NCI-H146 (cell line): ENCODE measurements around the gene COL23A1.

ENCODE experiments used
- DNase-seq: peaks from one replicate; lab custom pipeline; 2025; lab: John Stamatoyannopoulos, UW

Gene COL23A1

DNA sequence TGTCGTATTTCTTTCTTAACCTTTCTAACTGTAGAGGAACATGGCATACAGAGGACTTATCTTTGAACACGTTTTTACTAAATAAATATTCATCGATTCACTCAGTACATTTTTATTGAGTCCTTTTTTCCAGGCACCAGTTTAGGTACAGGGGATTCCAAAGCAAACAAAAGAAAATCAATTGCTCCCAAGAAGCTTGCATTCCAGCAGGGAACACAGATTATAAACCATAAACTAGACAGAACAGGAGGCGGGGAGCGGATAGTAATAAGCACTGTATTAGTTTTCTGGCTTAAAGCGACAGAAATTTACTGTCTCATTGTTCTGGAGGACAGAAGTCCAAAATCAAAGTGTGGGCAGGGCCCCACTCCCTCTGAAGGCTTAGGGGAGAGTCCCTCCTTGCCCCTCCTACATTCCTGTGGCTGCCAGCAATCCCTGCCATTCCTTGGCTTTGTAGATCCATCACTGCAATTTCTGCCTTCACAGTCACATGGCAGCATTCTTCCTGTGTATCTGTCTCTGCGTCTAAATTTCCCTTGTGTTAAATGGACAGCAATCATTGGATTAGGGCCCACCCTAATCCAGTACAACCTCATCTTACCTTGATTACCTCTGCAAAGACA lies 115.5 kb downstream of the COL23A1 start:
- DNase-seq = no peak

DNA sequence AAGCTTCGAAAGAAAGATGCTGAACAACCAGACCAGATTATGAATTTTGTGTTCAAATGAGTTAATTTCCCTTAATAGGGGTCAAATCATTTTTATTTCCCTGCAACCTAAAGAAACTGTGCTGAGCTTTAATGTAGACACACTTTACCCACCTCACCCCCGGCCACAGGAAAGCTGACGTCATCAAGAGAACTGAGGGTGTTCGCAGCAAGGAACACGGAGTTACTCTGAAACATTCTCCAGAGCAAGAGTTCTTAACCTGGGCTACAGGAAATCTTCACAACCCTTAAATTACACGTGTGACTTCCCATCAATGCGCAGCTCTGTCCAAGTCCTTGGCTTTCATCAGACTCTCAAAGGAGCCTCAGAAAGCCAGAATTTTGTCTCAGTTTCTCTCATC lies 116.3 kb downstream of the COL23A1 start:
- no peak for DNase-seq

DNA sequence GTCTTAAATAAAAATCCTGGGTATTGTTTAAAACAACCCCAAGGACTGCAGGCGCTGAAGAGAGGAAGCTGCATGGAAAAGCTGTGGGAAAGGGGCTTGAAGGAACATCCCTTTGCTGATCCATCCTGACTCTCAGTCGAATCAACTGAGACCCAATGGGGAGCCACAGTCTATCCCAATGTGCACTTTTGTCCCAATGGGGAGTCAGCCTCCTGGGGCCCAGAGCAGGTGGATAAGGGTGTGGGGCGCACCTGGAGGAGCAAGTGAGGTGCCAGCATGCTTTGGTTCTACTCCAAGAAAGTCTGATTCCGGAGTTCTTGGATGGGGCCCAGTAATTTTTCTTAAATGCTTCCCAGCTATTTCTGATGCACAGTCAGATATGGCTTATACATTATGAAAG lies 118.1 kb downstream of the COL23A1 start:
- no peak for DNase-seq

DNA sequence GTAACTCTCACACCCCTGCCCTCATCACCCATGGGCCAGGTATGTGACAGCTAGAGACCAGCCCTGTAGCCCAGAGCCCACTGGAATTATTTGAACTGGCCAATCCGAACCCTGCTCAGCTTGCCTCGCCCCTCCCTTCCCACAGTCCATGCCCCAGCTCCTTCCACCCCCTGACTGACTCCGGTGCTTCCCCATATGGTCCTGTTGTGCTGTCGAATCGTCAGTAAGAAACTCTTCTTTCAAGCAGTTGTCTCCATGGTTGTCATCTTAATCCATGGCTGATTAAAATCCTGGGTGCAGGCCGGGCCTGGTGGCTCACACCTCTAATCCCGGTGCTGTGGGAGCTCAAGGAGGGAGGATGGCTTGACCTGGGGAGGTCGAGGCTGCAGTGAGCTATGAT lies 118.5 kb downstream of the COL23A1 start:
- DNase-seq = no peak

DNA sequence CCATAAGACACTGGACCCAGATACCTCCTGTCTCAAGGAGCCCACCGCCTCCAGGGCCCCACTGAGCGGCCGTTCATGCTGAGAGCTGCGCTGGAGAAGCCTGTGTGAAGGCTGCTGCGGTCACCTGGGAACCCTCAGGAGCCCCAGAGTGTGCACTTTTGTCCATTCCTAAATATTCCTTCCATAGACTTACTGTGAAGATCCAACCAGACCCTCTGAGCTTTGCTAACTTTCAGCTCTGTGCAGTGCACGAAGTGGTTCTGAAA lies 119.5 kb downstream of the COL23A1 start:
- DNase-seq = no peak

DNA sequence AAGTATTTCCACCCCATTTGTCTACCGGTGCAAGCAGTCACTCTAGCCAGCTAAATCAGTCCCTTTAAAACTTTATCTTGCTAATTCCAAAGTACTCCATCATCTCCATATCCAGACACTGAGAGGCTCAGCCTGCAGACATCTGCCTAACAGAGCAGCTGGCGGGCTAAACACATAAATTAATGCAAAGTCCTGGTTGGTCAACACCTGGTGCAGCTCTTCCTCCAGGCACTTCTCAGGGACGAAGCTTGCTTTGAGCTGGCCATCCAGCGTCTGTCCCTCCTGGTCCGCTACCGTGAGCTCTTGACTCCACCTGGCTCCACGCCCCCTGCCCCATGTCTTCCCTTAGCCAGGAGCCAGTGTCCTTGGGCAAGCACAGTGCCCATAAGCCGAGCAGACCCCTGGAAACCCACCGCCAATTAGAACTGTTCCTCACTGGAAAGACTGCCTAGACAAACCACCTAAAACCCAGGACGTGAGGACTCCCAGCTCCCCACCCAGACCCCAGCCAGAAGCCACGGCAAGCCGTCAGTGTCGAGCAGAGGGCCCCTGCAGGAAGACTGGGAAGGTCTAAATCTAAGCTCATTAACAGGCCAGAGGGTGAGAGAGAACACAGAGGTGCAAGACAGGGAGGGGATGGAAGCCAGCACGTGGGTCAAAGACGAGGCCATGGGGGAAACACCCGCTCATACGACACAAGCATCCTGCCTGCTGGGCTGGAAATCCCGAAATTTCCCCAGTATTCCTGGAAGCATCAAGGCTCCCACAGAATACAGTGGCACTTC lies 120.0 kb downstream of the COL23A1 start:
- no peak for DNase-seq

DNA sequence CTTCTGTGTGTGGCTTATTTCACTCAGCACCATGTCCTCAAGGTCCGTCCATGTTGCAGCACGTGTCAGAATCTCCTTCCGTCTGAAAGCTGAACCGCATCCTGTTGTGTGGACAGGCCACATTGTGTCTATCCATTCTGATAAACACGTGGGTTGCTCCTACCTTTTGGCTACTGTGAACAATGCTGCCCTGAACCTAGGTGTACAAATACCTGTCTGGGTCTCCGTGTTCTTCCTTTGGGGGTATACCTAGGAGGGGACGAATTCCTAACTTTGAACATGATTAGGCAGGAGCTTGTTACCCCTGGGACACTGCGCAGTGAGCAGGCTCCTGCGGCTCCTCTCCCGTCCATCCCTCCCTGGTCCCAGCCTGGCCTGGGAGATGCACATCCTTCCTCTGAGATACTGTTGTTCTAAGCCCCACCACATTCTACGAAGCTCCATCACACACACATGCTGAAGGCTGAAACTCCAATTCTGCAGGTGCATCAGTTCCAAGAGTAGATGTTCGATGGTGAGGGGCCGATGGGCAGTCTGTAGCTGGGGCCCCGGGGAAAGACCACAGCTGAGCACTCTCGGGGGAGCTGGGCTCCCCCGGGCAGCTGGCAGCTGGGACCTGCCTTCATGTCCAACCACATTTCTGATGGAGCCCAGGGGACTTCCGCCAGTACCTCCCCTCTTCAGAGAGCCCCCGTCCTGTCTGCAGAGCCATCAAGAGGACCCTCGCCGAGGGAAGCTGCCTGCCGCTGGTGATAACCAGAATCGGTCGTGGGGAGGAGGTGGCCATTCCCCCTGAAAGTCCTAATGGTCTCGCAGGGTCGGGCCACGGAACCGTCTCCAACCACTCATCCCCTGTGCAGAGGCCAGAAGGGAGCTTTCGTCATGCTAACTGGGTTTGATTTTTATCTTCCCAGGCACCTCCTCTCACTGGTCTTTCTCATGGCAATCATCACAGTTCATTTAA lies 120.9 kb downstream of the COL23A1 start:
- DNase-seq = no peak

DNA sequence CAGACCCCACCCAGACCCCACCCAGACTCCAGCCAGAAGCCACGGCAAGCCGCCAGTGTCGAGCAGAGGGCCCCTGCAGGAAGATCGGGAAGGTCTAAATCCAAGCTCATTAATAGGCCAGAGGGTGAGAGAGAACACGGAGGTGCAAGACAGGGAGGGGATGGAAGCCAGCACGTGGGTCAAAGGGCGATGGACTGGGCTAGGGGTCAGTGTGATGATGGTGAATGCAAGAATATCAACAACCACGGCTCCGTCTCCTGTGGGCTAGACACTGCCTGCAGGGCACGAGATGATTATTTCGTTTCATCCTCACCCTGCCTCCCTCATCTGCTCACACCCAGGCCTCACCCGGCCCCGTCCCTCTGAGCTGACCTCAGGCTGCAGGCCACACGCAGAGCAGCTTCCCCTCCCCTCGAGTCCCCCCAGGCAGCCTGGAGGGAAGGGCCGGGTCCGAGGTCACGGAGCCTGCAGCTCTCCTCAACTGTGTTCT lies 122.0 kb downstream of the COL23A1 start:
- no peak for DNase-seq

DNA sequence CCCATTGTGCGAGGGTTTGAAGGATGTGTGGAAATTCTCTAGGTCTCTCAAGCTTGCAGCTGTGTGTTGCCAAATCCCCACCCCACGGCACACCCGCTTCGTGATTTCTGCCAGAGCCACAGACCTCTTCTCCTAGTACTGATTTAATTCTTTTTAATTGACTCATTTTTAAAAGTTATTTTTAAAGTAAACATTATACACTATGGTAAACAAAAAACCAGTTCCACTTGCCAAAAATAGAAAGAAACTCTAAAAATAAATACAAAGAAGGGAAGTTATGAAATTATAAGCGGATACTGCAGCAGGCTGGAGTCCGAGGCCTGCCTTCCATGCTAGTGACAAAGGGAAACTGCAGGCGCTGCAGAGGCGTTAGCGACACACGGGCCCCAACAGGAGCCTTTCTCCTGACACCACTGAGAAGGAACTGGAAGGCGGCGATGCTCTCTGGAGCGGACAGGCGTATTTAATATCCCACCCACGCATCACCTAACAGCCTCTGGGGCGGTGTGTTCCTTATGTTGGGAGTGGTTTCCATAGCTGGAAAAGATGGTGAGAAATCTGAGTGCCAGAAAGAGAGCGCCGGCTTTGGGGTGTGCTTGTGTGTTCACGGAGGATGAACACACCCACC lies 122.5 kb downstream of the COL23A1 start:
- no peak for DNase-seq

DNA sequence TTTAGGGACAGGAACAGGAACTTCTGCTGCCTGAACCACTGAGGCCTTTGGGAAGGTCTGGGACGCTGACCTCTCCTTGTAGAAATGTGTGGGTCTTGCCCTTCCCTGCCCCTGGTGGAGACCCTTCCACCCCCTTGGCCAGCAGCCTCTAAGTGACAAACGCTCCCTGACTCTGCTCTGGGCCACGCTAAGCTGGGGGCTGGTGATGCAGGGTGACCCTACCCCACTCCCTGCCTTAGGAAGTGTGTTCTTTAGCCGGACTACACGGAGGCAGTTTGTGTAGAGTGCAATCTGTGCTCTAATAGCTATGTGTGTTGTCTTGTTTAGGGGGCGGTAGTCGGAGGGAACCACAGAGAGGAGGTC lies 123.0 kb downstream of the COL23A1 start:
- DNase-seq = no peak

DNA sequence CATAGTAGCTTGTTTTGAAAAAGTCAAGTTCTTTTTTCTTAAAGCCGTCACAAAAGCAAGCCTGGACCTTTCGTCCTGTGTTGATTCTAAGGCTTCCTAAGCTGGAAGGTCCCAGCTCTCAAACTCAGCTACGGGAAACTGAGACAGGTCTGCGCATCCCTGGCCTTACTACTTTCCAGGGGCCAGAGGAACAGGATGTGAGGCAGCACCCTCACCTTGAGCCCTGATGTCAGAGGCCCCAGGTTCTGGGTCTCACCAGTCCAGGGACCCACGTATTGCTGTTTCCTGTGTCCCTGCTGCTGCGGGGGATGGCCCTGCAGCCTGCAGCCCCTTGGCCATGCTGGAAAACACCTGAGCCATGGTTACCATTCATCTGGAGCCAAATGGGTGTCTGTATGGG lies 123.9 kb downstream of the COL23A1 start:
- DNase-seq = no peak

DNA sequence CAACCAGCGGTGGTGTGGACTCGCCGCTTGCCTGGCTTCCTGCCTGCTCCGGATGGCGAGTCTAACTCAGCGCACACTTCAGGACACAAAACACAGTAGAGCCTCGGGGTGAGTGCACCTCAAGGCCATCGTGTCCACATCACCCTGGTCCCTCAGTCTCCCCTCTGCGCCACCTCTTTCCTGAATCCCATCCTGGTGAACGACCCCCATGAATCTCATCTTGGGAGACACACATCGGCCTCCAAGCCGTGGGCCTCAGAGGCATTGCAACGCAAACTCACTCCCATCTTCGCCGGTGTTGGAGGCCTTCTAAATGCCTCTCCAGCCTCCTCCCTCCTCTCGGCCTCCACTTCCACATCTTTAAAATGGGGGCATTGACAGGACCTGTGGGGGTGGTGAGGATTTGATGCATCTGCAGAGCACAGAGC lies 124.3 kb downstream of the COL23A1 start:
- no peak for DNase-seq

DNA sequence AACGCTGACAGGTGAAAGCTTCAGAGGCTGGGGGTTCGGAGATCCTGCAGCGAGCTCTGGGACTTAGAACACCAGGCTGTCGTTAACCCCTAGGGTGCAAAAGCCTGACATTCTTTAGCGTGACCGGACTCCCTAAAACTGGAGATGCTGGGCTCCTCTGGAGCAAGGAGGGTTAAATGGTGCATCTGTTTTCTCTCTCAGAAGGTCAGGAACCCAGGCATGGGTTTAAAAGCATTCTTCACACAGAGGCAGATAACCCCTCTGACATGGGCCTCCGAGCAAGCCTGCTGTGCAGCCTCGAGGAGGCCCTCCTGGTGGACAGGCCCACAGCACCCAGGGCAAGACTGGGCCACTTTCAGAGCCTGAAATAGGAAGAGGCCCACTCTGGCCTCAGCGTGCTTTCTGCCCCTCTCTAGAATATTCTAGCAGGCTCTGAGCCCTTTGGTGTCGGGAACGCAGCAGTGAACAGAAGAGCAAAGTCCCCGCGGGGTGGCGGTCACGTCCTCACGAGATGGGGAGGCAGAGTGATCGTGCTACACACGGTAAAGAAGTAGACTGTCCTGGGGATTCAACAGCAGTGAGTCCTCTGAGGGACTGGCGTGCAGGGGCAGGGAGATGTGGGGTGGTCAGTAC lies 124.8 kb downstream of the COL23A1 start:
- no peak for DNase-seq

DNA sequence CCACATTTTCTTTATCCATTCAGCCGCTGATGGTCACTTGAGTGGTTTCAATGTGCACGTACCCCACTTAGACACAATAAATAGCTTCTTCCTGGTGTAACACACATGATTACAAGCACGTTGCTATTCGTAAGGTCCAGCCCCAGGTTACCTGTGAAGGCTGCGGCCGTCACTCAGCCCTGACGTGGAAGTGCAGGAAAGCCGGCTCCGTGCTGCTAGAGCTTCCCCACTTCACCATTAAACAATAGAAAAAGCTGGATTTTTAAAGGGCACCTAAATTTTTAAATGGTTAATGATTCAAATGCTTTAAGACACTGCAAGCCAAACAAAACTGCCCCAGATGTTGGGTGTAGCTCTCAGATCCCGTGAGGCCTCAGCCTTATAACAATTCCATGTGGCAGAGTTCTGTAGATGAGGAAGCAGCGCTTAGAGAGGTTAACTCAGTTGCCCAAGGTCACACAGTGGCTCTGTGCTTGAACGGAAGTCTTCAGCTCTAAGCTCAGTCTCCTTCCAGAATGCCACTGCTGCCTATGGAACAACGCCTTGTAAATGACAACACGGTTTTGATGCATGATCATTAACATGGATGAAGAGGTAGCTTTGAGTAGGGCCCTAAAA lies 125.7 kb downstream of the COL23A1 start:
- no peak for DNase-seq

DNA sequence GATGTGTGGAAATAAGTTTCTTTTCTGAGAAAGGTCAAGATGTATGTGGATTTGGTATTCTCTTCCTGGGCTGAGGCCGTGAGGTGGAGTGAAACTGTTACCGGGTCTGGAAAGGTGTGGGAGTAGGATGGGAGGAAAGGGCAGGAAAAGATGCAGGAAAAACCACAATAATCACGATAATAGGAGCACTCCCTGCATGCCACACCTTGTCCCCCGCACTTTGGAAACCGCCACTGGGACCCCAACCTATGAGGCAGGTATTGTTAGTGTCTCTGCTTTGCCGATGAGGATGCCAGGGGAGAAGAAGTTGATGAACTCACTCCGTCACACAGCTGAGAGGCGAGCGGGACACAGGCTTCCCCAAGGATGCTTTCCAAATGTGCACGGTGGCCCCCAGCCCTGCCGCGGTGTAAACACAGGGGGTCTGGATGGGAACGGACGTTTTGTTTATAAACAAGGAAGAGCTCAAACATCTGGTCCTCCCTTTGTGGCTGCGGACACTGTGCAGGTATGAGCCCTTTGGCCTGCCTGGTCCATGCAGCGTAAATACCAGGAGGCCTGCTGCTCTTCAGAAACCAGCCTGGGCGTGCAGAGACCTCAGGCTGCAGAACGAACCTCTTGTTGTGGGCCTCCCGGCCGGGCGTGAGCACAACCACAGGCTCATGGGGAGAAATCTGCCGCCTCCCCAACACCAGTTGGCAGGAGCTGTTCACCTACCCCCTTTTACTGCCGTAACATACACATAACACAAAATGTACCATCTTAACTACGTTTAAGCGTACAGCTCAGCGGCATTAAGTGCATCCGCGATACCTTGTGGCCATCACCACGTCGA lies 126.7 kb downstream of the COL23A1 start:
- DNase-seq = no peak

DNA sequence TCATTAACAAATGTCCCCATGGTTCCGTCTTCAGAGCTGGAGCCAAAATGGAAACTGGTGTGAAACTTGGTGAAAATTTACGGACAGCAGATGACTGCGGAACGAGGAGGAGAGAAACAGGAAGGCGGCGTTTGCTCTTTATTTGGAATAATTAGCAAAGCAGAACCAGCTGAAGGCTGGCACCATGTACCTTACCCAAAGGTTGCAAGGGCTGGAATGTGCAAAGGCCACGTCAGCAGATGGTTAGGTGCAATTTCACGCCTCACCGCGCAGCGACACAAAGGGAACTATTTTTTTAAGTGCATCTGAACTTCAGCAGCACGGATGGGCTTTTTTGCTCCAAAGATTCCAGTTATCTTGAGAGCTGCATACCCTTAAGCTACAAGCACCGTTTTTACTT lies 127.4 kb downstream of the COL23A1 start:
- no peak for DNase-seq

DNA sequence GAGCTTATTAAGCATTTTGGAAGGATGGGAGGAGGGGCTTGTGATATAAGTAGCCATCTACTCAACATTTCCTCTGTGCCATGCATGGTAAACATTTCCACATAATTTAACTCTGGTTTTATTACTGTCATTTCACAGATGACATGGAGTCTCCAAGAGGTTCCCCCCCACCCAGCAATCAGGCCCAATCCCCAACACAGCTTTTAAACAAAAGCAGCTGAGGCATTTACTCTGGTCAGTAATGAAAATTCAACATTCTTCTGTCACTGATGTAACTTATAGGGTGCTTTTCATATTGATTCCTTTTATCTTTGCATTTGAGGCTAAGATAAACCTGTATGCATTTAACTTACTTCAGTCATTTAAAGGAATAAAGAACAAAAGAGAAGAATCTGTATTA lies 128.1 kb downstream of the COL23A1 start:
- DNase-seq = no peak

DNA sequence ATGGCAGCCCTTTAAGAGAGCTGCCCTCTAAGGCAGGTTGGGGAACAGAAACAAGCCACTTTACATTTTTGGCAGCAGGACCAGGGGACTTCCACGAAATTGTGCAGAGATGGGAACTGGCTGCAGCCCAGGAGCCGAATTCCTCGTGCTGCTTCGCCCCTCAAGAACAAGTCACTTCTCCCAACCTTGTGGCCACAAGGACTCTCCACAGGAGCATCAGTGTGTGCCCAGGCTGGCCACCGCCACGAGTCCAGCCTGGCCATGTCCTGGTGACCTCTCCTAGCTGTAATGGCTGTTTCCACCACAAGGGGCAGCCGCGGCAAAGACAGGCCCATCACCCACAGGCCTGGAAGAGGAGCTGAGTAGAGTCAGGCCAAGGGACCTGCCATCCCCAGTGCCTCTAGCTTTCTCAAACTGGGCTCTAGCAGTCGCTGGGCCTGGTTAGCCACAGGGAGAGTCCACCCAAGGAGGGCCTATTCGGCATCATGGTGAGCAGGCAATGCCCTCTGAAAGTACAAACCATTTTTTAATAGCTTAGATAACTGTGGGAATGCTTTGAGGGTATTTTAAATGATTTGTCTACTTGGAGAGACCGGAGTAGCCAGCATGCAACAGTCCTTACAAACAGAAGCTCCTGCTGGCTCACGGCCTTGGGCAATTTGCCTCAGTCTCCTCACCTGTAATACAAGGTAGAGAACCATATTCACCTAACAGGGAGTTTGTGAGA lies 129.0 kb downstream of the COL23A1 start:
- no peak for DNase-seq

DNA sequence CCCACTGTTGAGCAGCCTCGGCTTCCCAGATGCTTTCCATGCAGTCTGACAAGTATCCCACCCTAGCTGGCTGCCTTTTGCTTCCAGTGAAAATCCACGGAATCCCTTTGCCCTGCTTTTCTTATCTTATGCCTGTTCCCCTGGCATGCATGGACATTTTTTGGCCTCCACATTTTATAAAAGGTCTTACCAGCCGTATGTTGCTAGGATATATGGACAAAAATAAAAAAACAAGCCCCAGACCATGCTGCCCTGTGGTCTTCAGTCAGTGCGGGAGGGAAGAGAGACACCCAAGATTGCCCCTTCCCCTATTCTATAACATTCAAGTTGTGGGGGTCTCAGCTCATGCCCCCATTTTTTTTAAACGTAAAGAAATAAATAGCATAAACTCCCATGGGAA lies 129.6 kb downstream of the COL23A1 start:
- no peak for DNase-seq

DNA sequence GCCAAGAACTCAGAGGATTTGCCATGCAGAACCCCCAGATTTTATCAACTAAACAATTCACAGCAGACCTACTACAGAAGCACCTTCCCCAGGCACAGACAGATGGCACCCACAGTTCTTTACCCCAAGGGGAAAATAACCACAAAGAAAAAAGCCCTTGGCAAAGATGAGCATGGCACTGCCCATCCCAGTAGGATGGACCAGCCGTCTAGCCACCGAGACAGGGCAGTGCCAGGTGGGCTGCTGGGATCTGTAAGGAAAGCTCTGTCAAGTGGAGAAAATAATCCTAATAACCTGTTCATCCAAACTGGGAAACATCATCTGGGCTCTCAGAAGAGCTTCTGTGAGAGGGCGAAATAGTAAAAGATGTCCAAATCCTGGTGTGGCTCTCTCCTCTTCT lies 130.0 kb downstream of the COL23A1 start:
- DNase-seq = no peak
